NCI-H1417 treated with DMSO at 0.1 percent for 48 hours (cell line): Measurements from ENCODE around the gene IL10RB.
"Not testable (repeated sequence)": the region's sequence is repeated elsewhere in the genome, so short reads cannot be mapped to it uniquely, and the experiment has no call there.

ENCODE experiments used
- DNase-seq: peaks from one replicate; lab custom pipeline; 2025; lab: John Stamatoyannopoulos, UW

IL10RB gene

DNA sequence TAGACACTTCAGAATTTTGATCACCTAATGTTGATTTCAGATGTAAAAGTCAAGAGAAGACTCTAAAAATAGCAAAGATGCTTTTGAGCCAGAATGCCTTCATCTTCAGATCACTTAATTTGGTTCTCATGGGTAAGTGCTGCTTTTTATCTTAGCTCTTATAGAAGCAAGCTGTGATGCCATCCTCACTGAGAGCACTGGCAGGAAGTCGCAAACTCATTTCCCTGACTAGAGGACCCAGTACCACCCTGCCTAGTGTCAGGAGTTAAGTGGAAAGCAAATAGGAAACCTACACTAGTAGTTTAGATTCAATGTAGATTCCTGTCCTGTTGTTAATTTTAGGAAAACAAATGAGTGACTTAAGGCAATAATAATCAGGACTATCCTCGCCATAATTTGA is 24.3 kb upstream of the IL10RB start:
- no peak for DNase-seq

DNA sequence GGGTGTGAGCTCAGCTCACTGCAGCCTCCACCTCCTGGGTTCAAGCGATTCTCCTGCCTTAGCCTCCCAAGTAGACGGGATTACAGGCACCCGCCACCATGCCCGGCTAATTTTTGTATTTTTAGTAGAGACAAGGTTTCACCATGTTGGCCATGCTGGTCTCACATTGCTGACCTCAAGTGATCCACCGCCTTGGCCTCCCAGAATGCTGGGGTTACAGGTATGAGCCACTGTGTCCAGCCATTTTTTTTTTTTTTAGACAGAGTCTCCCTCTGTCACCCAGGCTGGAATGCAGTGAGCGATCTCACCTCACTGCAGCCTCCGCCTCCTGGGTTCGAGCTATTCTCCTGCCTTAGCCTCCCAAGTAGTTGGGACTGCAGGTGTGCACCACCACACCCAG is 23.3 kb upstream of the IL10RB start:
- DNase-seq = not testable (repeated sequence)

GRCh38 chr21:33244082-33244778 is 21.9 kb upstream of the IL10RB start:
- no peak for DNase-seq

DNA sequence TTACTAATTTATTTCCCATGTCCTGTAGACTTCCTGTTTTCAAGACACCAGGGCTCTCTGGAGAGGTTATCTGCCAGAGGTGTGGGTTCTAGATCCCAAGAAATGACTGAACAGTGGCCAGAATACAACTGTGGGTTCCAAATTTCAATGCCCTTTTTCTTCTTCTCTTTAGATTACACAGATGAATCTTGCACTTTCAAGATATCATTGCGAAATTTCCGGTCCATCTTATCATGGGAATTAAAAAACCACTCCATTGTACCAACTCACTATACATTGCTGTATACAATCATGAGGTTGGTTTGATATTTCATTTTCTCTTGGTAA is 21.4 kb upstream of the IL10RB start:
- no peak for DNase-seq

DNA sequence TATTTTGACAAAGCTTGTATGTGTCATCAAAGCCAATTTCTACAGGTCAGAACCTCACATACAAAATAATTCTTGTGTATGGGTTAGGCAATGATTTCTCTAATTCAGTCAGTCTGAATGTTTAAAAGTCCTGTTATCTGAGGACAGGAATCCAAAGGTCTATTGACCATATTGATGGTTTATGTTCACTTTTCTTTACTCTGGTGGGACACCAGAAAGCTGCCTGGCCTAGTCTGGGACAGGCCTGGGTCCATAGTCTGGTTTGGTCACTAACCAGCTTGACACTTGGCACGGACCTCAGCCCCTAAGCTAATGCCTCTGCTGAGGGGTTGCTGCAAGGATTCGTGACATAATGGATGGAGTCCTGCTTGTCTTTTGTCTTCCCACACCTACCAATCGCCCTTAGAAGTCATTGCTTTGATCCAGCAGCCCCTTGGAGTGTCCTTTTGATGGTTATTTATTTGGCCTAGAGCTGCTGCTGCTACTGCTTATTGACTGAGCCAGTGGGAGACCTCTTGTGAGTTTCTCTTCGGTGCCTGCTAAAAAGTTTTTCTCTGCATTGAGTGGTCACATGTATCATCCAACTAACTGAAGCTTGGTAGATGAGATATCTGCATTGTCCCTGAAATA is 20.8 kb upstream of the IL10RB start:
- DNase-seq = no peak

DNA sequence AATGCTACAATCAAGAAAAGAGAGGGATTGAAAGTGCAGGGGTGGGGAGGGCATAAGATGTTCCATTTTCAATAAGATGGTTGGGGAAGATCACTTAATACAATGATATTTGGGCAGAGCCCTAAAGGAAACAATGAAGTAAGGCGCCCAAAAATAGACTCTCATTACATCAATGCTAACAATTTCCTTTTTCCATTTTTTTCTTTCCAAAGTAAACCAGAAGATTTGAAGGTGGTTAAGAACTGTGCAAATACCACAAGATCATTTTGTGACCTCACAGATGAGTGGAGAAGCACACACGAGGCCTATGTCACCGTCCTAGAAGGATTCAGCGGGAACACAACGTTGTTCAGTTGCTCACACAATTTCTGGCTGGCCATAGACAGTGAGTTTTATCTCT is 19.7 kb upstream of the IL10RB start:
- DNase-seq = no peak

DNA sequence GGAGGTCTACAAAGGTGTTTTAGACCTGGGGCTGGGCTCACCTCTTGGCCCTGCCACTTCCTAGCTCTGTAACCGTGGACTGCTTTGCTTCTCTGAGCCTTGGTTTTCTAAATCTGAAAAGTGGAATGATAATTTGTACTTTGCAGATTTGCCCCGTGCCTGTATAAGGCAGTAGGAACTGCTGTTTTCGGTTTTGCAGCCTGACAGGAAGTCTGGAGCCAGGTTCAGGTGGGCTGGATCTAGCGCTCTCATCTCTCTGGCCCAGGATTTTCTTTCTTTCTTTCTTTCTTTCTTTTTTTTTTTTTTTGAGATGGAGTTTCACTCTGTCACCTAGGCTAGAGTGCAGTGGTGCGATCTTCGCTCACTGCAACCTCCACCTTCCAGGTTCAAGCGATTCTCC is 19.2 kb upstream of the IL10RB start:
- DNase-seq = no peak

DNA sequence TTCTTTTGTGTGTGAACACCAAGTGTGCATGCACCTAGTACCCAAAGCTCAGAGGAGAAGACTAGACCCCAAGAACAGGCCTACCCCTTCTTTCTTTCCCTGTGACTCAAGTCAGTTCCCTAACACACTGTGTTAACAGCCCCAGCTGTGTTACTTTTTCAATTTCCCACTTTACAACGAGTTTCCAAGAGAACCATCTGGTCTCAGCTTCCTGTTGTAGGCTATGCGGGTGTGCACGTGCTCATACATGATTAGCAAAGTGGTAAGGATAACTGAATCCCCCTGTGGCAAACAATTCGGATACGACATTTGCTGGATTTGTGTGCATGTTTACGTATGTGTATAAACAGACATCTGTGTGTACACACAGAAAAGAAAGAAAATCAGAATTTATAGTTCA is 18.6 kb upstream of the IL10RB start:
- DNase-seq = no peak

DNA sequence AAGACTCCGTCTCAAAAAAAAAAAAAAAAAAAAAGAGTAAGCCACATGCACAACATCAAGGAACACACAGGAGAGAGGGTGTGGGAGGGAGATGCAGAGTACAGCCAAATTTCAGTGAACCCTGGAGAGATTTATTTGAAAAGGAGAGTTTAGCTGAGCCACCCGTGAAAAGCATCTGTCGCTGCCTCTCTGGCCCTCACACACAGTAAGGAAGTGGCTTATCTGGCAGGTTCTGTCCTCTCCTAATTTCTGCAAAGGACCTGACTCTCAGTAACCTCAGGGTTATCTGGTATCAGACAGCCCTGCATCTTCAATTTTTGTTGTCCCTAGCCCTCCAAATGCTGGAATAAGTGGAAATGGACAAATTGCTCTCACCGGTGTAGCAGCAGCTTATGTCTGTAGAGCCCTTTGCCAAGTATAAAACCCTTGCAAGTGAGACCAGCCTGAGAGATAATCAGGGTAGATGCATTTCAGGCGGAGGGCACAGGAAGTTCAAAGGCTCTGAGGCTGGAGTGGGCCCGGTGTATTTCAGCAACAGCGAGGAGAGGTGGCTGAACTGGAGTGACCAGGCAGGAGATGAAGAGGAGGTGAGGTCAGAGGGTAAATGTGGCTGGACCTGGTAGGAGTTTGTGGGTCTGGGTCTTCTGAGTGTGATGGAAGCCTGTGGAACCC is 16.7 kb upstream of the IL10RB start:
- DNase-seq = no peak

- no peak for DNase-seq
These were observed 15.0 kb upstream of the IL10RB start for GRCh38 chr21:33251119-33251518.

DNA sequence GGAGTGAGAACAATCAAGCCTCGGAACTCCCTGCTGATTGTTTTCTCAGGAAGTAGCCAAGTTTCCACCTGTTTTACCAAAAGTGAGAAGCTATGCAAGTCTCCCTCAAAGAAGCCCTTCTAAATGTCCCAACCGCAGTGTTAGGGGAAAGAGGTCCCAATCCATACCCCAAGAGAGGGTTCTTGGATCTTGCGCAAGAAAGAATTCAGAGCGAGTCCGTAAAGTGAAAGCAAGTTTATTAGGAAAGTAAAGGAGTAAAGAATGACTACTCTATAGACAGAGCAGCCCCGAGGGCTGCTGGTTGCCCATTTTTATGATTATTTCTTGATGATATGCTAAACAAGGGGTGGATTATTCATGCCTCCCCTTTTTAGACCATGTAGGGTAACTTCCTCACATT is 12.8 kb upstream of the IL10RB start:
- not testable (repeated sequence) for DNase-seq

DNA sequence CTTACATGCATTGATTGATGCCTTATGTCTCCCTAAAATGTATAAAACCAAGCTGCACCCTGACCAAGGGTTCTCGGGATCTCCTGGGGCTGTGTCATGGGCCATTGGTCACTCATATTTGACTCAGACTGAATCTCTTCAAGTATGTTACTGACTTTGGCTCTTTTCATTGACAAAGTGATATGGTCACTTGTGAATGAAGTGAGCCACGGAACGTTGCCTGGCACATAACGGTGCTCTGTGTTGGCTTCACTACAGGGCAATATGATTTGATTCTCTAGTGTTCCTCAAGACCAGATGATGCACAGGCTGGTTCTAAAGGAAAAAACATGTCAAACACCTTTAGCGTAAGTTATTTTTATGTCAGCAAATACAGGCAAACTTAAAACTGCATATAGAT is 11.4 kb upstream of the IL10RB start:
- no peak for DNase-seq

- DNase-seq = no peak
These were observed 10.8 kb upstream of the IL10RB start for GRCh38 chr21:33255404-33255803.

- no peak for DNase-seq
These were observed 10.1 kb upstream of the IL10RB start for GRCh38 chr21:33256019-33256418.

DNA sequence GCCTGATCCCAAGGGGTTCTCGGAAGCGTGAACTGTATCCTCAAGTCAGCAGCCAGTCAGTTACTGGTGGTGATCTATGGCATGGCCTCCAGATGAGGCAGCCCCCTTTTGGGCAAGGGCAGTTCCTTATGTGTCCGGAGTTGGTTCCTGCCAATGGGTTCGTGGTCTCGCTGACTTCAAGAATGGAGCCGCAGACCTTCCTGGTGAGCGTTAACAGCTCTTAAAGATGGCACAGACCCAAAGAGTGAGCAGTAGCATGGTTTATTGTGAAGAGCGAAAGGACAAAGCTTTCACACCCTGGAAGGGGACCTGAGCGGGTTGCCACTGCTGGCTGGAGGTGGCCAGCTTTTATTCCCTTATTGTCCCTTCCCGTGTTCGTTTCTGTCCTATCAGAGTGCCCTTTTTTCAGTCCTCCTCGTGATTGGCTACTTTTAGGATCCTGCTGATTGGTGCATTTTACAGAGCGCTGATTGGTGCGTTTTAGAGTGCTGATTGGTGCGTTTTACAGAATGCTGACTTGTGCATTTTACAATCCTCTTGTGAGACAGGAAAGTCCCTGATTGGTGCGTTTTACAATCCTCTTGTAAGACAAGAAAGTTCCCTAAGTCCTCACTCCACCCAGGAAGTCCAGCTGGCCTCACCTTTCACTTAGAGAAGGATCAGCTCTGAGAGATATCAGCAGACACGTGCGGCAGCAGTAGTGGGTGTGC is 8.9 kb upstream of the IL10RB start:
- no peak for DNase-seq

DNA sequence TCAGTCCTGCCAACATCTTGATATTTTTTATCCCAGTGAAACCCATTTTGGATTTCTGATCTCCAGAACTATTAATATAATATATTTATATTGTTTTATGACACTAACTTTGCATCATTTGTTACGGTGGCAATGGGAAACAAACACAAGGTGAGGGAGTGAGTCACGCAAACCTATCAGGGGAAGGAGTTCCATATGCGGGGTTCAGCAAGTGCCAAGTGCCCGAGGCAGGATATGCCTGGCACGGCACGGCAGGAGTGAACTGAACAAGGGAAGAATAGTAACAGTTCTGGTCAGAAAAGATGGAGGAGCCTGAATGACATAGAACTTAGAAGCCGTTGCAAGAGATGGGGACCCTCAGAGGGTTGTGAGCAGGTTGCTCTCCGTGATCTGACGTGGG is 7.7 kb upstream of the IL10RB start:
- DNase-seq = no peak

GRCh38 chr21:33259428-33259827 is 6.7 kb upstream of the IL10RB start:
- DNase-seq = no peak

GRCh38 chr21:33259995-33260394 is 6.2 kb upstream of the IL10RB start:
- DNase-seq = no peak

- DNase-seq = no peak
These were observed 4.5 kb upstream of the IL10RB start for GRCh38 chr21:33261635-33262034.

GRCh38 chr21:33262921-33263320 is 3.2 kb upstream of the IL10RB start:
- no peak for DNase-seq

DNA sequence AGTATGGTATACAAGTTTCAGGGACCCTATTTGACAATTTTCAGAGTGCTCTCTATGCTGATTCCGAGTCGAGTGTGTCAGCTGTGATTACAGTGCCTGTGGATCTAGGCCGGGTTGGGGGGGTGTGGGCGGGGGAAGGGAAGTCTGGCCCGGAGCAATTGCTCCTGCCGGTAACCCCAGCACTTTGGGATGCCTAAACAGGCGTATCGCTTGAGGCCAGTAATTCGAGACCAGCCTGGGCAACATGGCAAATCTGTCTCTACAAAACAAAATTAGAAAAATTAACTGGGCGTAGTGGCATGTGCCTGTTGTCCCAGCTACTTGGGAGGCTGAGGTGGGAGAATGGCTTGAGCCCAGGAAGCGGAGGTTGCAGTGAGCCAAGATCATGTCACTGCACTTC is 1.6 kb upstream of the IL10RB start:
- no peak for DNase-seq

DNA sequence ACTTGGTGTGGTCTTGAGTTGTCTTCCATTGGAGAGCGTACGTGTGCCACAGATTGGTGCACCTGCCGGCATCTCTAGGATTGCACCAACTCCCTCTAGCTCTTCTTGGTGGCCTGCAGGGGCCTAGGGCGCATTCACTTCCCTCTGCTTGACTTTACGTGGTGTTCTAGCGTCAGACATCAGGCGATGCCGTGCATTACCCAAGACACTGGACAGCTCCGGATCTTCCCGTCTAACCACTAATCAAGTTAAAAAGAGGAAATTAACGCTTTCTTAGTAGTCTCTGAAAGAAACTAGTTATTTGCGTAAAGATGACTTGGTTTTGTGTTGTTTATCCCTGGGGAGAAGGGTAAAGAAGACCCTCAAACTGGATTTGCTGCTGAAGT is 510 bp upstream of the IL10RB start:
- no peak for DNase-seq

DNA sequence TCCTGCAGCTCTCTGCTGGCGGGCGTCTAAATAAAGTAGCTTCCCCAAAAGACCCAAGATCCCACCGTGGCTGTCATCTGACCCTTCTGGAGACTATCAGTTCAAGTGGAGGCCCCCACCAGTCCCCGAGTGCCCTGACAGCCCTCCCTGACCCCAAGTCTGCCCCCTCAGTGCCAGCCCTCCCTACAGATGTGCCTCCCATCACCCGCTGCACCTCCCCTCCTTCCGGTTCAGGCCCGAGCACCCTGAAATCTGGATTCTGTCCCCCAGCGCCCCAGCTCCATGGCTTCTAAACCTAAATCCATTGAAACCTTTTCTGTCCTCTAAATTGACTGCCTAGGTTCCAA is 595 bp downstream of the IL10RB start:
- no peak for DNase-seq
